Psoas muscle (tissue), 8 donors: ENCODE results near the gene SHH. TPM values are rescaled to one million over a fixed set of nuclear protein-coding genes. Genes with fewer than 3 reads are reported as not detected.

Source experiments
- ATAC-seq, 4 donors: fragments of 200-7000 bp; cut with Tn5 transposase; one replicate each; pipeline ENCODE4 v1.9.1; 2020; ENCODE audit warnings: moderate library complexity in 3 of 4, mild to moderate bottlenecking in 2 of 4
- DNase-seq, 2 donors: peaks; one replicate each; pipeline ENCODE4 v3.0.0-alpha.2; 2020
- H3K27ac ChIP-seq: fragments of 200-600 bp; one replicate; pipeline ENCODE4 v1.8.0; 2022
- H3K27me3 ChIP-seq, 3 donors: fragments of 200-600 bp in 1 of 3; one replicate each; pipeline versions ENCODE4 v1.6.1 to v1.8.0; 2013 to 2022; ENCODE audit warnings: low read length in 2 of 3, mild to moderate bottlenecking in 2 of 3, moderate library complexity in 1 of 3; ENCODE audit not compliant: insufficient read depth in 3 of 3
- H3K36me3 ChIP-seq, 2 donors: fragments of 200-600 bp in 1 of 2; one replicate each; pipeline versions ENCODE4 v1.6.1 to v1.8.0; 2013 to 2022; ENCODE audit warnings: low read depth in 1 of 2, mild to moderate bottlenecking in 1 of 2, moderate library complexity in 1 of 2; ENCODE audit not compliant: insufficient read depth in 1 of 2
- H3K4me1 ChIP-seq: fragments of 200-600 bp; one replicate; pipeline ENCODE4 v1.8.0; 2022
- H3K4me3 ChIP-seq: fragments of 200-600 bp; one replicate; pipeline ENCODE4 v1.8.0; 2022; ENCODE audit warnings: mild to moderate bottlenecking
- H3K9me3 ChIP-seq: fragments of 200-600 bp; one replicate; pipeline ENCODE4 v1.8.0; 2022
- WGBS, 3 donors: extraction: QIAGEN DNeasy Blood & Tissue Kit; methylation state at CpG; one replicate each; pipeline versions ENCODE4 v1.1.6 to v1.1.7; 2013; 5-methylcytosine and 5-hydroxymethylcytosine counted together
- intact Hi-C, 2 donors: fragments of 100-400 bp; cut with DNase I; formaldehyde crosslinking; loops; one replicate each; pipeline versions ENCODE4 v1.11.0 to v1.14.2; 2022
- polyA plus RNA-seq, 3 donors: library from polyadenylated mRNA; stranded (reverse); fragments of 200-250 nt; gene quantifications; one replicate each; pipeline ENCODE4 v1.2.3, GENCODE V29; 2013
- total RNA-seq, 4 donors: library from RNA; stranded (reverse); fragmentation: NEBNext Ultra II Directional in 2 of 4; extraction: Animal tissue kit (Norgen Biotek cat#: 25700) in 2 of 4; gene quantifications; one replicate each; pipeline versions ENCODE4 v1.2.1 to v1.2.4, GENCODE V29; 2021 to 2023
- TF ChIP-seq, protein P1 (sequence below): fragments of 200-600 bp; IDR thresholded peaks from one replicate; pipeline ENCODE4 v1.8.0; 2022; ENCODE audit warnings: antibody characterized with exemption
- donor health status: healthy with polysubstance abuse.
- donor health status: DM: no; HTN: no; CAD: no; lungs with moderate emphysema.
- donor health status: Bipolar disorder and iron deficiency.
- donor health status: healthy.
- donor health status: DM: yes; HTN: yes; CAD: no.
- donor health status: DM: no; HTN: no; CAD: no.
- donor health status: DM: no; HTN: no; CAD: no.
- donor health status: DM: yes; HTN: yes; CAD: no.

SHH gene
- total and polyA plus RNA-seq, 7 donors, result 0.01 TPM; not detected in 5

- H3K4me1 ChIP-seq, result peaks cover 50% of the 10 kb centered on the region
- 48 to 72% (median 55%) methylated on average over 3 of the region's 3 CpGs for WGBS, 3 donors
- ATAC-seq (peak in 3 of 4 donors; percentile 39 to 44 (median 40)), DNase-seq (no peak)
- TF ChIP-seq, protein P1, sequence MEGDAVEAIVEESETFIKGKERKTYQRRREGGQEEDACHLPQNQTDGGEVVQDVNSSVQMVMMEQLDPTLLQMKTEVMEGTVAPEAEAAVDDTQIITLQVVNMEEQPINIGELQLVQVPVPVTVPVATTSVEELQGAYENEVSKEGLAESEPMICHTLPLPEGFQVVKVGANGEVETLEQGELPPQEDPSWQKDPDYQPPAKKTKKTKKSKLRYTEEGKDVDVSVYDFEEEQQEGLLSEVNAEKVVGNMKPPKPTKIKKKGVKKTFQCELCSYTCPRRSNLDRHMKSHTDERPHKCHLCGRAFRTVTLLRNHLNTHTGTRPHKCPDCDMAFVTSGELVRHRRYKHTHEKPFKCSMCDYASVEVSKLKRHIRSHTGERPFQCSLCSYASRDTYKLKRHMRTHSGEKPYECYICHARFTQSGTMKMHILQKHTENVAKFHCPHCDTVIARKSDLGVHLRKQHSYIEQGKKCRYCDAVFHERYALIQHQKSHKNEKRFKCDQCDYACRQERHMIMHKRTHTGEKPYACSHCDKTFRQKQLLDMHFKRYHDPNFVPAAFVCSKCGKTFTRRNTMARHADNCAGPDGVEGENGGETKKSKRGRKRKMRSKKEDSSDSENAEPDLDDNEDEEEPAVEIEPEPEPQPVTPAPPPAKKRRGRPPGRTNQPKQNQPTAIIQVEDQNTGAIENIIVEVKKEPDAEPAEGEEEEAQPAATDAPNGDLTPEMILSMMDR, result no peak
- H3K9me3 ChIP-seq, result no peaks in the 10 kb centered on the region
- no peak overlapping the region for H3K4me3 ChIP-seq
- H3K36me3 ChIP-seq, result no peaks in the 10 kb centered on the region
- intact Hi-C loops, result no loop called here
- no peaks in the 10 kb centered on the region for H3K27me3 ChIP-seq
- H3K27ac ChIP-seq, result peak overlapping the region; percentile 8
These were observed 57.2 kb downstream of the SHH start for GRCh38 chr7:155755026-155755425.

GRCh38 chr7:155754165-155754564, 58.1 kb downstream of the SHH start:
- no peak for DNase-seq
- H3K27ac ChIP-seq, result peak overlapping the region; percentile 8
- H3K36me3 ChIP-seq, result no peaks in the 10 kb centered on the region
- H3K4me3 ChIP-seq, result no peak overlapping the region
- intact Hi-C loops, result no loop called here
- H3K27me3 ChIP-seq, result no peaks in the 10 kb centered on the region
- no peaks in the 10 kb centered on the region for H3K9me3 ChIP-seq
- TF ChIP-seq, protein P1, result no peak
- peak in 3 of 4 donors; percentile 71 to 81 (median 78) for ATAC-seq
- peaks cover 50% of the 10 kb centered on the region for H3K4me1 ChIP-seq

DNA sequence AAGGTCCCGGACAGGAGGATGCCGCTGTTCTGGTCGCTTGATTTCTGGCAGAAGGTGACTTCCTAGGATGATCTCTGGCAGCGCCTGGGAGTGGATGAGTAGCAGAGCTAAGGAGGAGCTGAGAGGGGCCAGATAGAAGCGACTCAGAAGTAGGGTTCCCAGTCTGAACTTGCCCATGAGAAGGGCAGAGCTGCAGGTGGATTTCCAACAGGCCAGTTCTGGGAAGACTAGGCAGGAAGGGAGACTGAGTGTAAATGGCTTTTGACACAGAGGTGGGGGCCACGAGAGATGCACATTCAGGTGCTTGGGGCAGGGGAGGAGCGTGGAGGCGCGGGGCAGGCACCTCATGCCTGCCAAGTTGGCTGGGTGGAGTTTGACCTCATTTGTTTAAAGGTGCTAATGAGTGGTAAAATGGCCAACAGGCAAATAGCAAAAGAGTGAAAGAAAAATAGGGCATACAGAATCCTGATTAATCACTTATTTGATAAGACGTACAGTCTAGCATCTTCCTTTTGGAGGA, 58.8 kb downstream of the SHH start:
- no peaks in the 10 kb centered on the region for H3K9me3 ChIP-seq
- ATAC-seq, result peak in 3 of 4 donors; percentile 15 to 21 (median 20)
- intact Hi-C loops, result no loop called here
- H3K4me3 ChIP-seq, result no peak overlapping the region
- TF ChIP-seq, protein P1, result no peak
- H3K27ac ChIP-seq, result no peak overlapping the region
- no peaks in the 10 kb centered on the region for H3K27me3 ChIP-seq
- H3K36me3 ChIP-seq, result no peaks in the 10 kb centered on the region
- DNase-seq, result no peak
- peaks cover 50% of the 10 kb centered on the region for H3K4me1 ChIP-seq
- WGBS, 3 donors, result 73 to 92% (median 75%) methylated on average over 10 of the region's 10 CpGs

DNA sequence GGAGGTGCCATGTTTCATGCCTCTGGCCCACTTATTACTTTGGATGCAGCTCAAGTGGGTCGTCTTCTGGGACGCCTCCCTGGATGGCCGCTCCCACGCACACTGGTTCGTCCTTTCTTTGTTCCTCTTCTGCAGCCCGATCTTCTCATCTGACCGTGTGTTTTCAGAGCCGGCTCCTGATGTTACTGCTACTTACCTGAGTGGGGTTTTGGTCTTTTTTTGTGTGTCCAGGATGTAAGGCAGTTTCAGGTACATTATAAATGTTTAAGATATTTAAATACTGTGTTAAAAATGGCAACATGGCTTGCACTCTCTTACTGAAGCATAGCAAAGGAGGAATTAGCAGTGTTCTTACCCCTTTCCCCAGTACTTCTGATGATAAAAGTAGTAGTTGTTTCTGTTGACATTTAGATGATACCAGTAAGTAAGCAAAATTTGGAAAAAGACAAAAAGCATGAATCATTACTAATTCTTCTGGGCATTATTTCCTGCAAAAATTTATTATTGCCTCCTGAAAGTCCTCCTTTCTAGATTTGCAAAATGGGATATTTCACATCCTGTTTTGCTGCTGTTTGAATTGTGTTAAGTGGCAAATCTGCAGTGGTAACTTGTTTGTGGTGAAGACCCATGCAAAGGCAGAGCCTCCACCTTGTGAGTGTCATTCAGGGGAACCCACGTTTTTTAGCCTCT, 59.4 kb downstream of the SHH start:
- intact Hi-C loops, result no loop called here
- Histone ChIP-seq H3K27ac (no peak overlapping the region), H3K27me3 (no peaks in the 10 kb centered on the region), H3K9me3 (no peaks in the 10 kb centered on the region), H3K4me1 (peaks cover 56% of the 10 kb centered on the region), H3K4me3 (no peak overlapping the region), H3K36me3 (no peaks in the 10 kb centered on the region)
- WGBS, 3 donors, result 49 to 82% (median 58%) methylated on average over 9 of the region's 9 CpGs
- TF ChIP-seq, protein P1, result no peak
- ATAC-seq (peak in 1 of 4 donors; percentile 39), DNase-seq (no peak)
